DMS153 treated with DMSO at 0.1 percent for 48 hours (cell line): ENCODE data around the gene NCSTN.

Experiments used
- DNase-seq: peaks from one replicate; lab custom pipeline; 2025; ENCODE audit not compliant: unreplicated experiment; lab: John Stamatoyannopoulos, UW

The NCSTN gene

GRCh38 chr1:160404094-160404493, 60.9 kb downstream of the NCSTN start:
- DNase-seq = no peak

- no peak for DNase-seq
Observed at GRCh38 chr1:160405331-160405877, 62.2 kb downstream of the NCSTN start.

- no peak for DNase-seq
Observed at GRCh38 chr1:160406131-160406968, 63.2 kb downstream of the NCSTN start.

GRCh38 chr1:160407839-160408801, 64.9 kb downstream of the NCSTN start:
- DNase-seq = no peak
